ENCODE measurements around the gene PLEKHA6. TPM values are rescaled to one million over a fixed set of nuclear protein-coding genes. Genes with fewer than 3 reads are reported as not detected.
A peak's percentile ranks its signal among the peaks of the same experiment; 100 is the strongest.
"Not testable (repeated sequence)": the region's sequence is repeated elsewhere in the genome, so short reads cannot be mapped to it uniquely, and the experiment has no call there.

PLEKHA6 gene
- total RNA-seq, 1 experiment from 2014 or later: 1.2 TPM

DNA sequence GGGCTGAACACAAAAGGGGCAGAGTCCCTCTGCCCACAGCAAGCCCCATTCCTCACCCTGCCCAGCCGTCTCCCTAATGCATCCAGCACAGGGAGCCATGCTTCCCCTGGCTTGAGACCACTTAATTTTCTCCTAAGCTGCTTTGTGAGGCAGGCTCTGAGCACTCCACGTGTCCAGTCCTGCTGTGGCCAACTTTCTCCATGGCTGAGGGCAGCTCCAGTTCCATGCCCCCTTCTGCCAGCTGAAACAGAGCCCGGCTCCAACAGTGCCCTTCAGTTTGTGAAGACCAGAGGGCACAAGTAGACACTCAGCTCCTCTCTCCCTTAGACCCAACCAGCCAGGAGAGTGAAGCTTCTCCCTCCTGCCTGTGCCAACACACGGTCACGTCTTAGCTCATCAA is 33.8 kb downstream of the PLEKHA6 start:
- H3K4me3 ChIP-seq: no peak overlapping the region
- no peaks in the 10 kb centered on the region for H3K4me1 ChIP-seq
- no peaks in the 10 kb centered on the region for H3K36me3 ChIP-seq
- no peaks in the 10 kb centered on the region for H3K27me3 ChIP-seq
- DNase-seq: no peak
- H3K27ac ChIP-seq: no peak overlapping the region
- H3K9me3 ChIP-seq (replicated peaks): peaks cover 4% of the 10 kb centered on the region

DNA sequence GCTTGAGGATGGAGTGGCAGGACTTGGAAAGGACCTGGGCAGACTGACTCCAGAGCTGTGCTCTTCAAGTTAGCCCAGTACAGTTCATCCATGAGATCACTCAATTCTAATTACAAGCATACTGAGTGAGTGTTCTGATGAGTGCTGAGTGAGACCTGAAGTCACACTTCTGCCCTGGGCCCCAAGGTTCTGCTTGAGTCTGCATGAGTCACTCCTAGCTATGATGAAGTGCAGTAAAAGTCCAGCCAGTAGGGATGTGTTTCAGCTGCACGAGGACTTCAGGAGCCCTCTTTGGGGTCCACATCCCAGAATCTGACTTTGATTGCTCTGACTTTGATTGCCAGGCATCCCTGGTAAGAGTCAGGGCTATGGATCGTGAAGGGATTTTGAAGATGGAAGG is 35.8 kb downstream of the PLEKHA6 start:
- no peak for DNase-seq
- H3K27me3 ChIP-seq: no peaks in the 10 kb centered on the region
- no peak overlapping the region for H3K27ac ChIP-seq
- H3K9me3 ChIP-seq (replicated peaks): no peaks in the 10 kb centered on the region
- no peak overlapping the region for H3K4me3 ChIP-seq
- peaks cover 3% of the 10 kb centered on the region; the same call in 1 of the 2 replicates for H3K4me1 ChIP-seq
- H3K36me3 ChIP-seq: no peaks in the 10 kb centered on the region

DNA sequence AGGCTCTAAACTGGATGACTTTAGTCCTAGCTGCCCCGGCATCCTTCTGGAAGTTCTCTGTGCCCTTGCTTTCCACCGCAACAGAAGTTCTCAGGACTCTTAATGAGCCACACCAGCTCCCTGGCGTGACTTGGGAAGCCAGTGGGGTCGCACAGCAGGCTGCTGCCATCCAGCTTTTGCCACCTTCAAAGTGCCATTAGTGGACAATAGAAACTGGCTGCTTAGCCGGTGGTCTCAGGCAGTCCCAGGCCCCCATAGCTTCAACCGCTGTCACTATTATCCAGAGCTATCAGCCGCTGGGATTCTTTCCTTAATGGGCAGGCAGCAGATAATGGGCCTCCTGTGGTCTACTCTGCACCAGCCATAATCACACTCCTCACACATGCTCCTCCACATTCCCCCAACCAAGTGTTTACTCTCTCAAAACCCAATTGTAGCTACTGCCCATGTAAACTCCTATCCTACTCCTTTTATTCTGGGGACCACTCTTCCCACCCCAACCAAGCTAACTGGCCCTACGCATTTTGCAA is 37.3 kb downstream of the PLEKHA6 start:
- Histone ChIP-seq H3K9me3 (replicated peaks) (no peaks in the 10 kb centered on the region), H3K27ac (no peak overlapping the region), H3K4me1 (peaks cover 7% of the 10 kb centered on the region)

DNA sequence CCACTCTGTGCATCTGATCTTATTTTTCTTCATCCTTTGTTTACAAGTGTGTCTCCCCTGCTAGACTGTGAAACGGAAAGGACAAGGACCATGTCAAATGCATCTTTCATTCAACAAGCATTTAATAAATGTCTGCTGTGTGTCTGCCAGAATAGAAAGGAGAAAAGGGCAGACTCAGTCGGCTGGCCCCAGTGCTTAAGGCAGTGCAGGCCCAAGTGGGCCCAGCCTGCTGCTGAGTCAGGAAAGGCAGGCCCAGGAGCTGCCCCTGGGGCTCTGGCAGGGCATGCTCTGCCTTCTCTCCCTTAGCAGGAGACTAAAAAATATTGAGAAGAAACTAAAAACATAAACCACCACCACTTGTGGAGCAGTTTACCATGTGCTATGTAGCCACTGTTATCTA is 38.1 kb downstream of the PLEKHA6 start:
- no peak overlapping the region for H3K4me3 ChIP-seq
- no peaks in the 10 kb centered on the region for H3K36me3 ChIP-seq
- no peak overlapping the region for H3K27ac ChIP-seq
- no peaks in the 10 kb centered on the region for H3K9me3 ChIP-seq (replicated peaks)
- no peak for DNase-seq
- H3K27me3 ChIP-seq: no peaks in the 10 kb centered on the region
- H3K4me1 ChIP-seq: peaks cover 14% of the 10 kb centered on the region

More for the DNA sequence above, 37.3 kb downstream of the PLEKHA6 start:
- H3K27me3 ChIP-seq: no peaks in the 10 kb centered on the region
- DNase-seq: no peak
- no peaks in the 10 kb centered on the region for H3K36me3 ChIP-seq
- H3K4me3 ChIP-seq: no peak overlapping the region

DNA sequence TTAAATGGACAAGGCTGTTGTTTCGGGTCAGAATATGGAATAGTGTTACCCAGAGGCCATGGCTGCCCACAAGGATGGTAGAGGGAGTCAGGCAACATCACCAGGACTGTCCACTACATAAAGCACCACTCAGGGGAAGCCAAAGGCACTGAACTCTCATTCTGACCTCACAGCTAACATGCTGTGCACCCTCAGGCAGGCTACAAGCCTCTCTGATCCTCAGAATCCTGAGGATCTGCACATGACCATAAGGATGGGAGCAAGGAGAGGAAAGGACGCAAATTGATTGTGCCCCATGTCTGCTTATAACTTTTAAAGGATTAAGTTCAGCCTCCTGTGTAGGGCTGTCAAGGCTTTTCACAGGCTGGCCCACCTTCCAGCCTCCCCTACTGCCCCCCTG is 38.7 kb downstream of the PLEKHA6 start:
- Histone ChIP-seq H3K9me3 (replicated peaks) (no peaks in the 10 kb centered on the region), H3K4me1 (peaks cover 19% of the 10 kb centered on the region), H3K36me3 (no peaks in the 10 kb centered on the region), H3K4me3 (no peak overlapping the region), H3K27ac (no peak overlapping the region), H3K27me3 (no peaks in the 10 kb centered on the region)
- no peak for DNase-seq

DNA sequence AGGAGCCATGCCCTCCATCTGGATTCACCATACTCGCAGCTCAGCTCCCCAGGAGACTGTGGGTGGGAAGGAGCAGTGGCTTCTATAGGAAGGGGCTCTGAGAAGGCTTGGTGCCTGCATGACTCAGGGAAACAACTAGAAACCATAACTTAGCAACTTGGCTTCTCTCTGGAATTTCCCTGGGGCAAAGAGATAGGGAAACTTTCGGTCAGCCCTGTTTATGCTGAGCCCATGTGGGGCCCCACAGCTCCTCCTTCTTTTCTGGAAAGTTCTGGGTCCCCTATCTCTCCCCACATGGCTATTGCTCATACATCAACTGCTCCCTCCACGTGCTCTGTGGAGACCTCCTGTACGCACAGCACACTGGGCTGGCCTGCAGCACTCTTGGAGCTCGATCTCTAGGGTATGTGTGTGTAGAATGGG is 39.3 kb downstream of the PLEKHA6 start:
- DNase-seq: no peak
- no peaks in the 10 kb centered on the region for H3K36me3 ChIP-seq
- no peaks in the 10 kb centered on the region for H3K27me3 ChIP-seq
- no peaks in the 10 kb centered on the region for H3K9me3 ChIP-seq (replicated peaks)
- H3K27ac ChIP-seq: no peak overlapping the region
- no peak overlapping the region for H3K4me3 ChIP-seq
- H3K4me1 ChIP-seq: peaks cover 26% of the 10 kb centered on the region

DNA sequence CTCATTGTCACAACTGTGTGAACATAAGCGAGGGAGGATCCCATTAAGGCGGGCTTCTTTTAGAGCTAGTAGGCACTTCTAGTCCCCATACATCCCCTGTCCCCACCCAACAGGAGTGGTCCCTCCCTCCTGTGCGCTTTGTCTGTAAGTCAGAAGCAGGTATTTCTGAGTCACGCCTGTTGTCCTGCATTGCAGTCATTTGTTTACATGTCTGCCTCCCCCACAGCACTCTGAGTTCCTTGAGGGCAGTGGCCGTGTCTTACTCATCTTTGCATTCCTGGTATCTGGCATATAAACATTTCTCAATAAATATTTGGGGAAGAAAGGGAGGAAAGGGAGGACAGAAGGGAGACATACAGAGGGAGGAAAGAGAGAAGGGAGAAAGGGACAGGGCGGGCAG is 40.3 kb downstream of the PLEKHA6 start:
- no peak for DNase-seq
- no peaks in the 10 kb centered on the region for H3K36me3 ChIP-seq
- H3K4me1 ChIP-seq: peaks cover 35% of the 10 kb centered on the region
- no peaks in the 10 kb centered on the region for H3K27me3 ChIP-seq
- no peak overlapping the region for H3K27ac ChIP-seq
- no peak overlapping the region for H3K4me3 ChIP-seq
- no peaks in the 10 kb centered on the region for H3K9me3 ChIP-seq (replicated peaks)

DNA sequence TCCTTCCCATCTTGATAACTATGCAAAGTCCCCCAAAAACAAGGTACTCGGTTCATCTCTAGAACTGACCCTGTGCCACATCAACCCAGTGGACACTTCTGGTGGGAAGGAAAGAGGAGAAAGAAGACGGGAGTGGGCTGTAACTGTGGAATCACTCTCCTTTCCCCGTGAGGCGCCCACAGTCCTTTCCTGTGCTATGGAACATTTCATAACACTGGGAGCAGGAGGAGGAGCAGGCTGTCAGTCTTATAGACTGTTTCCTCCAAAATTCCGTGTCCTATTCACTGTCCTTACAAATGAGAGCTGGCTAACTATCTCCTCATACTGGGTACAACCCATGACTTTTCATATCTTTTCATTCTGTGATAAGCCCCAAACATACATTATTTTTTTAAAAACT is 40.7 kb downstream of the PLEKHA6 start:
- no peak overlapping the region for H3K4me3 ChIP-seq
- H3K27me3 ChIP-seq: no peaks in the 10 kb centered on the region
- H3K4me1 ChIP-seq: peaks cover 39% of the 10 kb centered on the region
- no peak for DNase-seq
- H3K36me3 ChIP-seq: no peaks in the 10 kb centered on the region
- H3K27ac ChIP-seq: no peak overlapping the region
- no peaks in the 10 kb centered on the region for H3K9me3 ChIP-seq (replicated peaks)

DNA sequence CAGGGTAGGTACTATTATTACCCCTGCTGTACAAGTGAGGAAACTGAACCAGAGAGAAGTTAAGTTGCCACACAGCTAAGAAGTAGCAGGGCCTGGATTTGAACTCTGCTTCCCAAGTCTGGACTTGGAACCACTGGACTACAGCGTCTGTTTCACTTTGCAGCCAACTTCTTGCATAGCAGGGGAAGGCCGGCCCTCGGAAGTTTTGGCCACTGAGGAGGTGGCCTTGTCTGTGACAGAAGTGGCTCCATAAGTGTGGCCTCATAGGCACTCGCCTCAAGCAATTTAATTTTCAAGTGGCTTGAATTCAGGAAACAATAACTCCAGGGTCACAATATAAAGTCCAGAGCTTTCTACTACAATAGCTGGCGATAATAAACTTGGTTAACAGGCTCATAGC is 41.4 kb downstream of the PLEKHA6 start:
- no peak overlapping the region for H3K4me3 ChIP-seq
- peaks cover 46% of the 10 kb centered on the region for H3K4me1 ChIP-seq
- no peaks in the 10 kb centered on the region for H3K9me3 ChIP-seq (replicated peaks)
- H3K36me3 ChIP-seq: no peaks in the 10 kb centered on the region
- H3K27ac ChIP-seq: no peak overlapping the region
- no peaks in the 10 kb centered on the region for H3K27me3 ChIP-seq
- DNase-seq: no peak

DNA sequence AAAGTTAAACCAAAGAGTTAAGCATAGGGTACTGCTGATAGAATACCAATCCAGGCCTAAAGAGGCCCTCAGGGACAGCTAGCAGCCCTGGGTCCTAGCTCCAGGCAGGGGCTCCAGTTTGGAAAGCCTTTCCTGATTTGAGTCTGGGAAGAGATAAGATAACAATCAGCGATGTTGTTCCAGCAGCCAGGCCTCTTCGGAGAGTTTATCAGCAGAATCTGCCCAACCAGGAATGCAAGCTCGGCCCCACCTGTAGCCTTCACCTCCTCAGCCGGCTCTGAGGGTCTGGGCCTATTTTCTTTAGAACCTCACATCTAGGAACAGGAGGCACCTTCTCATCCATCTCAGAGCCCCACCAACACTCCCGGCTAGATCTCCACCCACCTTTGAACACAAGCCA is 42.6 kb downstream of the PLEKHA6 start:
- H3K9me3 ChIP-seq (replicated peaks): no peaks in the 10 kb centered on the region
- peaks cover 48% of the 10 kb centered on the region for H3K4me1 ChIP-seq
- no peak for DNase-seq
- no peaks in the 10 kb centered on the region for H3K36me3 ChIP-seq
- no peak overlapping the region for H3K4me3 ChIP-seq
- peak overlapping the region; percentile 79 for H3K27ac ChIP-seq
- no peaks in the 10 kb centered on the region for H3K27me3 ChIP-seq

DNA sequence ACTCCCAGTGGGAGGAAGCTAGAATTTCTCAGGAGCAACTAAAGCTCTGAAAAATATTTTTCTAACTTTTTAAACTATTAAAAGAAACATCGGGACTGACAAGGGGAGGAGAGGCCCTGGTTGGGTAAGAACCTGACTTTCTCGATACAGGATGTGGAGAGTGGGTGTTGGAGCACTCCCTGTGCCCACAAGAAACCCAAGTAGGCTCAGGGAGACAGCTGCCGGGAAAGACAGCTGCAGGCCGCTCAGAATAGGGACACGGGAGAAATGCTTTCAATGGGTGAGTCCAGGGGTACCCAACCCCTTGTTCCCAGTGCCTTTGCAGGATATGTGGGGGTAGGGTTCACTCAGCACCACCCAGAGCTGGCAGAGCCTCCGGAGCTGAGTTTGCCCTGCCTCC is 43.6 kb downstream of the PLEKHA6 start:
- Histone ChIP-seq H3K4me3 (peak overlapping the region; percentile 14), H3K9me3 (replicated peaks) (no peaks in the 10 kb centered on the region), H3K36me3 (no peaks in the 10 kb centered on the region), H3K27me3 (no peaks in the 10 kb centered on the region), H3K4me1 (peaks cover 48% of the 10 kb centered on the region), H3K27ac (peak overlapping the region; percentile 79)
- DNase-seq: peak; percentile 91 to 95

DNA sequence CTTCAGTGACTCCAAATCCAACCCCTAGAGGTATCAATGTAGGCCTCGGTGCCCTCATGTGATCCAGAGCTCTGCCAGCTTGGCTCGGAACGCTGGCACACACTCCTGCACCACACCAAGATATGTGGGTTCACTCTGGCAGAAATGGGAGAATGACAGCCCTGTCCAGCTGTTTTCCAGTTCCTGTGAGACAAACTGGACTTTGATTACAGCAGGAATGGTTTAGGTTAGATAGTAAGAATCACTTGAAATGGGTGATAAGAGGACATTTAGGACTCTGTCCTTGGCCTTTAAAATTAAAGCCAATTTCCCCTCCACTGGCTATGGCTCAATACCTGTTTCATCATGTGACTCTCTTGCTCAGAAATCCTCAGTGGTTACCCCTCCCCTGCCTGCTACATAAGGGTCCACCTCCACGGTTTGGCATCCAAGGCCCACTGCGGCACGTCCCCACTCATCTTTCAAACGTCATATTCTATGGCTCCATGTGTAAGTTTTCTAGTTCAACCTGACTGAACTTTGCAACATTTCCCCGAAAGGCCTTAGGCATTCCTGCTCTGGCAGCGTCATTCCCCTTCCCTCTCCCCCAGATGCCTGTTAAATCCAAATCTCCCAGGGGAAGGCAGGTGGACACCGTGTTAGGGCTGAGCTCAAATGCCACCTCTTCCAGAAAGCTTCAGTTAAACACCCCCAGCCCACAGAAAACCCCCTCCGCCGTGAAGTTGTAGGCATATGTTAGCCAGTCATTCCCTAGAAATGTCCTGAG is 44.7 kb downstream of the PLEKHA6 start:
- Histone ChIP-seq H3K9me3 (replicated peaks) (no peaks in the 10 kb centered on the region), H3K27me3 (no peaks in the 10 kb centered on the region), H3K27ac (peak overlapping the region; percentile 79), H3K4me1 (peaks cover 48% of the 10 kb centered on the region), H3K4me3 (peak overlapping the region; percentile 14; the same call in 1 of the 2 replicates), H3K36me3 (no peaks in the 10 kb centered on the region)
- peak; percentile 78 to 85 for DNase-seq

DNA sequence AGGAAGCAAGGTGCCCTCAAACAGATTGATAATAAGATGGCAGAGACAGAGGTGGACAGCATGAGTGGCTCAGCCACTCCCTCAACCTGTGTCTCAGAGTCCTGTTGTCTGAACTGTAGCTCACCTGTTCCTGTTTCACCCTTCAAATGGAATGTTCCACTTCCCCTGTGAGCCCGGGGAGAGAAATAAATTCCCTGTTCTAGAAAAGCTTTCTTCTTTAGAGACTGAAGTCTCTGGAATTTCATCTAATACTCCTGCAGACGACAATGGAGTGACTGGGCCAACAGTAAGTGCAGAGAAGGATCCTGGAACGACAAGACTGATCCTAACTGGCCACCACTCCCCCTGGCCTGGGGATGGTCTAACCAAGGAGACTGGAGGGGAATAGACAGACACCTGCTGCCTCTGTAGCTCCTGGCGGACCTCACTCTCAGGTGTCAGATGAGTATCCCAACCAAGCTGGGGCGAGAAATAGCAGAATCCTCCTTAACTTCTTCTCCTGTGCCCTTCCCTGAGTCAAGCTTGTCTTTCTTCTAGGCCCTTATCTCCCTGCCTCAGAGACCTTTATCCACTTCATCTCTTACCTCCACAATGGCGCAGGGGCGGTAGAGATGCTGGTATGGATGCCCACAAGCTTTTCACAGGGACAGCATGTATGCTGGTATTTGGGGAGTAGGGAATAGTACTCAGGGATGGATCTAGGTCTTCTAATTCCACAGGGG is 45.4 kb downstream of the PLEKHA6 start:
- Histone ChIP-seq H3K27me3 (no peaks in the 10 kb centered on the region), H3K4me3 (no peak overlapping the region), H3K4me1 (peaks cover 45% of the 10 kb centered on the region), H3K27ac (no peak overlapping the region; the same call in 1 of the 2 replicates), H3K9me3 (replicated peaks) (no peaks in the 10 kb centered on the region), H3K36me3 (no peaks in the 10 kb centered on the region)
- DNase-seq: no peak

DNA sequence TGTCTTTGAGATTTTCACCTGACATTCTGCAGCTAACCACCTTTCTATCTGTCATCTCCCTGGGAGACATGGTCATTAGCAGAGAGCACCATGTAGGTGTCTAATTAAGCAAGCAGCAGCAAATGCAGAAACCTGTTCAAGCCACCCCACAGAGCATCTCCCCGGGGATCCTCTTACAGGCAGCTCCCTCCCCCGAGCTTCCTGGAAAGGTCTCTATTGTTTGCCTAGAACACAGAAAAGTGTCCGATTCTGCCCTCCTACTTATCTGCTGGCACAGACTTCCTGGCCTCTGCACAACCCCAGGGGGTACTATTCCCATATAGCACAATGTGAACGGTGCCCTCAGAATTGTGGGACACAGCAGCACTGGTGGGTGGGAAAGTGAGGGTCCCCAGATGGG is 46.1 kb downstream of the PLEKHA6 start:
- peaks cover 45% of the 10 kb centered on the region for H3K4me1 ChIP-seq
- no peak overlapping the region for H3K4me3 ChIP-seq
- no peaks in the 10 kb centered on the region for H3K27me3 ChIP-seq
- no peak overlapping the region for H3K27ac ChIP-seq
- no peaks in the 10 kb centered on the region for H3K36me3 ChIP-seq
- H3K9me3 ChIP-seq (replicated peaks): no peaks in the 10 kb centered on the region
- peak; percentile 24 to 48 for DNase-seq

DNA sequence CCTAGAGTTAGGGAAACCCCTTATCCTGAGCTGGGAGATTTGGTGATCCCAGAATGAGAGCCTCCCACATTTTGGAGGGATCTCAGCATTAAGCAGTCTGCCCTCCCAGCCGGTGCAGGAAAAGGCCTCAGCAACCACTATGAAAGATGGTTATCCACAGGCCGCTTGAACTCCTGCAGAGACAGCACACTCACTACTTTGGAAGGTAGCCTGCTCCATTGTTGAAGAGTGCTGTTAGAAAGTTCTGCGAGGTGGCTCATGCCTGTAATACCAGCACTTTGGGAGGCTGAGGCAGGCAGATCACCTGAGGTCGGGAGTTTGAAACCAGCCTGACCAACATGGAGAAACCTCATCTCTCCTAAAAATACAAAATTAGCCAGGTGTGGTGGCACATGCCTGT is 48.8 kb downstream of the PLEKHA6 start:
- H3K36me3 ChIP-seq; H3K27me3 ChIP-seq; H3K4me3 ChIP-seq; H3K9me3 ChIP-seq (replicated peaks); DNase-seq; H3K27ac ChIP-seq: not testable (repeated sequence)
- peaks cover 36% of the 10 kb centered on the region for H3K4me1 ChIP-seq

All from SJCRH30 (cell line).